ENCODE results near the gene PLXNB3.

DNA sequence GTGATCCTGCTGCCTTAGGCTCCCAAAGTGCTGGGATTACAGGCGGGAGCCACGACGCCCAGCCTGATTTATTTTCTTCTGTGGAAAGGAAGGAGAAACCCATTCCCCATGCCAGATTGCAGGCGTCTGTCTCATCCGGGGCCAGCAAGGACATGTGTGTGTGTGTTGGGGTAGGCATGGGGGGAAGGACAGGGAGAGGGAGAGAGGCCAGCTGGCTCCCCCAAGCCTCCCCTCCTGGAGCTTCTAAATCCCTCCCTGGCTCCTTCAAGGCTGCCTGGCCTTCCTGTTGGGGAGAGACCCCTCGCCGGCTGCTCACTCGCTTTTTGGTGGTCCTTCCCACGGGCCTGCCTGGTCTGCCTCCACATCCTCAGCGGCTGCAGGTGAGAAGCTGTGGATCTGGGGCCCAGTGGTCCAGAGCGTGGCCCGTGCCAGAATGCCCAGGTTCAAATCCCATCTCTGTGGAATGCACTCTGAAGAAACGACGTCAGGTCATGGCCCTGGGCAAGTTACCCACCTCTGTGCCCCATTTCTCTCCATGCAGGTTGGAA, 1.3 kb upstream of the PLXNB3 start:
- TF ChIP-seq, protein P1, sequence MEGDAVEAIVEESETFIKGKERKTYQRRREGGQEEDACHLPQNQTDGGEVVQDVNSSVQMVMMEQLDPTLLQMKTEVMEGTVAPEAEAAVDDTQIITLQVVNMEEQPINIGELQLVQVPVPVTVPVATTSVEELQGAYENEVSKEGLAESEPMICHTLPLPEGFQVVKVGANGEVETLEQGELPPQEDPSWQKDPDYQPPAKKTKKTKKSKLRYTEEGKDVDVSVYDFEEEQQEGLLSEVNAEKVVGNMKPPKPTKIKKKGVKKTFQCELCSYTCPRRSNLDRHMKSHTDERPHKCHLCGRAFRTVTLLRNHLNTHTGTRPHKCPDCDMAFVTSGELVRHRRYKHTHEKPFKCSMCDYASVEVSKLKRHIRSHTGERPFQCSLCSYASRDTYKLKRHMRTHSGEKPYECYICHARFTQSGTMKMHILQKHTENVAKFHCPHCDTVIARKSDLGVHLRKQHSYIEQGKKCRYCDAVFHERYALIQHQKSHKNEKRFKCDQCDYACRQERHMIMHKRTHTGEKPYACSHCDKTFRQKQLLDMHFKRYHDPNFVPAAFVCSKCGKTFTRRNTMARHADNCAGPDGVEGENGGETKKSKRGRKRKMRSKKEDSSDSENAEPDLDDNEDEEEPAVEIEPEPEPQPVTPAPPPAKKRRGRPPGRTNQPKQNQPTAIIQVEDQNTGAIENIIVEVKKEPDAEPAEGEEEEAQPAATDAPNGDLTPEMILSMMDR (IDR thresholded peaks at IDR 0.05) = no peak
- TF ChIP-seq POLR2A (IDR thresholded peaks at IDR 0.05) = no peak
